HG03354 (cell line): ENCODE measurements around the gene ARHGEF39.

Experiments used
- ATAC-seq: cut with Tn5 transposase; IDR thresholded peaks from one replicate; pipeline ENCODE4 v1.9.1; 2021; ENCODE audit warnings: mild to moderate bottlenecking; ENCODE audit not compliant: unreplicated experiment, poor library complexity, severe bottlenecking

Gene ARHGEF39

DNA sequence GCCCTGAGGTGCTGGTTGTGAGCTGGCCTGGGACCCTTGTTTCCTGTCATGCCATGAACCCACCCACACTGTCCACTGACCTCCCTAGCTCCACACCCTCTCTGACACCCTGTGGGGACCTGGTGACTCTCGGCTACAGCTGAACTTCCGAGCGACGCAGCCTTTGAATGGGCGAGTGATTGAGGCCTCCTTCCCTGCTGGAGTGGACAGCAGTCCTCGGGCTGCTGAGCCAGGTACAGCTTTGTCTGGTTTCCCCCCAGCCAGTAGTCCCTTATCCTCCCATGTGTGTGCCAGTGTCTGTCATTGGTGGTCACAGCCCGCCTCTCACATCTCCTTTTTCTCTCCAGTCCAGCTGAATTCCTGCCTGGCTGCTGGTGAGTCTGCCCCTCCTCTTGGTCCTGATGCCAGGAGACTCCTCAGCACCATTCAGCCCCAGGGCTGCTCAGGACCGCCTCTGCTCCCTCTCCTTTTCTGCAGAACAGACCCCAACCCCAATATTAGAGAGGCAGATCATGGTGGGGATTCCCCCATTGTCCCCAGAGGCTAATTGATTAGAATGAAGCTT, 14.9 kb upstream of the ARHGEF39 start:
- ATAC-seq: no peak

- no peak for ATAC-seq
Measured at GRCh38 chr9:35679091-35679490, 14.1 kb upstream of the ARHGEF39 start.

GRCh38 chr9:35675732-35676392, 10.9 kb upstream of the ARHGEF39 start:
- no peak for ATAC-seq

DNA sequence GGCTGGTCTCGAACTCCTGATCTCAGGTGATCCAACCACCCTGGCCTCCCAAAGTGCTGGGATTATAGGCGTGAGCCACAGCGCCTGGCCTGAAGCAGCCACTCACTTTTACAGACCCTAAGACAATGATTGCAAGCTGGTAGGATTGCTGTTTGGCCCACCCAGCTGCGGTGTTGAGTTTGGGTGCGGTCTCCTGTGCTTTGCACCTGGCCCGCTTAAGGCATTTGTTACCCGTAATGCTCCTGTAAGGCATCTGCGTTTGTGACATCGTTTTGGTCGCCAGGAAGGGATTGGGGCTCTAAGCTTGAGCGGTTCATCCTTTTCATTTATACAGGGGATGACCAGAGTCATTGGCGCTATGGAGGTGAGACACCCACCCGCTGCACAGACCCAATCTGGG, 10.2 kb upstream of the ARHGEF39 start:
- ATAC-seq: no peak

- no peak for ATAC-seq
Measured at GRCh38 chr9:35674025-35674361, 9.0 kb upstream of the ARHGEF39 start.

DNA sequence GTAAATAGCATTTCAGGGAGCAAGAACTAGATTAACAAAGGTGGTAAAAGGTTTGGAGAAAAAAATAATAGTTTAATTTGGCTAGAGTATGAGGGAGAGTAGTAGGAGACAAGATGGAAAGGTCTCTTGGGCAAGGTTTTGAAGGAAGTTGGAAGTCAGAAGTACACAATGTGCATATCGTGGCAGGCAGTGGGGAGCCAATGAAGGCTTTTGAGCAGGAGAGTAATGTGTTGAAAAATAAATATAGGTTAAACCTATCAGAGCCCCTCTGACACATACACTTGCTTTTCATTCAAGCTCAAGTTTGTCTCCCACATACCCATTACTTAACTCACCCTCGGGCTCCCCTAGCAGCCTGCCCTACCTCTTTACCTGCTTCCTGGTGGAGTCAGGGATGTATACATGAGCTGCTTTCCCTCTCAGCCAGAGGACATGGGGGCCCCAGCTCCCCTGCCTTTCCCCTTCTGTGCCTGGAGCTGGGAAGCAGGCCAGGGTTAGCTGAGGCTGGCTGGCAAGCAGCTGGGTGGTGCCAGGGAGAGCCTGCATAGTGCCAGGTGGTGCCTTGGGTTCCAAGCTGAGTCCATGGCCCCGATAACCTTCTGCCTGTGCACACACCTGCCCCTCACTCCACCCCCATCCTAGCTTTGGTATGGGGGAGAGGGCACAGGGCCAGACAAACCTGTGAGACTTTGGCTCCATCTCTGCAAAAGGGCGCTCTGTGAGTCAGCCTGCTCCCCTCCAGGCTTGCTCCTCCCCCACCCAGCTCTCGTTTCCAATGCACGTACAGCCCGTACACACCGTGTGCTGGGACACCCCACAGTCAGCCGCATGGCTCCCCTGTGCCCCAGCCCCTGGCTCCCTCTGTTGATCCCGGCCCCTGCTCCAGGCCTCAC, 8.4 kb upstream of the ARHGEF39 start, which contains the start of gene CA9:
Gene CA9, plus strand, starts transcription at position 797 of the 893 bp plus-strand sequence. Its CDS starts 32 bp downstream, at position 829.
- ATAC-seq: no peak

DNA sequence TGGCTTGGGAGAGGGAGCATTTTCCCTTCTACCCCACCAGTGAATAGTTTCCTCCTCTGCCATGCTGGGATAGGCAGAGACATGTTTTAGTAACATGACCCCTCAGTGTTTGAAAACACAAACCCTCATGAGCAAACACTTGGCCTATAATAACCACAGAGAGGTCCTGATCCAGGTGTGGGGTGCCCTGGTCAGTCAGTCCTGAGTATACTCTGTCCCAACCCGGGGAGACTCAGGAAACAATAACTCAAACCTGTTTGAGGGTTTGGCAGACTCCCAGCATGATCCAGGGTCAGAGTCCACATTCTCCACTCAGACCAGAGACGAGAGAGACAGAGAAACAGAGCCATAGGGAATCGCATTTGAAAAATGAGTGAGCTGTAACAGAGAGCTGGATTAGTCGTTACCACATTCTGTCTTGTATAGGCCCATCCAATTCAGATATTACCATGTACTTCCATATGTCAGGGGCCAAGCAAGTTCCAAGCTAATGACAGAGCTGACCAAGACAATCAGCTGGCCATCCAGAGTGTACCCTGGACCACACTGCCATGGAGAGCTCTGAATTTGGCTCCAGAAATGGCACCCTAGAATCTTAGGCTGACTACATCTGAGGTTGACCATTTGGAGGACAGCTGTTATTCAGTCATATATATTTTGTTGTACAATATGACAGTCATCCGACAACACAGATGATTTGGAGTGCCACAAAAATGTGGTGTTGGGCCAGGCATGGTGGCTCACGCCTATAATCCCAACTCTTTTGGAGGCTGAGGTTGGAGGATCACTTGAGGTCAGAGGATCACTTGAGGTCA, 4.5 kb upstream of the ARHGEF39 start:
- no peak for ATAC-seq

DNA sequence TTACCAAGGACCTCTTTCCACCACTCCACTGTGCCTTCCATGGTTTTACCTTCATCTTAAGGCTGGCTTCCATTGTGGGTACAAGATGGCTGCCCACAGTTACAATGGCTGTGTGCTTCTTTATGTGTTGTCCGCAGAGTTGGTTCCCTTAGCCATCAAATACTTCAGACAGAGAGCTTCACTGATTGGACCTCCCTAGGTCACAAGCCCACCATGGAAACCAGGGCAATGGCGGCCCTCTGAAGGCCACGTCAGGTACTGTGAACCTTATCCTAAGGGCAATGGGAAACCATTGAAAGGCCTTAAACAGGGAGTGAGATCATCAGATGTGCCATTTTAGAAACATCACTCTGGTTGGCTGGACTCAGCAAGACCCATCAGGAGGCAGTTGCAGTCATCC, 2.9 kb upstream of the ARHGEF39 start:
- ATAC-seq: no peak

GRCh38 chr9:35666549-35666948, 1.6 kb upstream of the ARHGEF39 start:
- ATAC-seq: no peak

DNA sequence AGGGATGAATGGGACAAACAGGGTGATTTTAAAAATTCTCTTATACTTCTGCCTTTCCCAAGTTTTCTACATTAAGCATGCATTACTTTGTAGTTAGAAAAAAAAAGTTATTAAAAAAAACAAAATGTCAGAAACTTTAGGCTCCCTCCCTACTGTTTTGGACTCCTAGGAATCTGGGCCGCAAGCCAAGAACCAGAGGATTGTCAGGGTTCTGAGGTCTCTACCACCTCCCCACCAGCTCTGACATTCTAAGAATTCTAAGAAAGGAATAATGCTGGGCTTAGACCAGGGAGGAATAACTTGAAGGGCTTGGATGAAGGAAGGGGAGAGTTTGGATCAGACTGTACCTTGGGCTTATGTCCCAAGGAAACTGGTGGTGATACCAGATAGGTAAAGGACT, 1.1 kb upstream of the ARHGEF39 start:
- no peak for ATAC-seq

DNA sequence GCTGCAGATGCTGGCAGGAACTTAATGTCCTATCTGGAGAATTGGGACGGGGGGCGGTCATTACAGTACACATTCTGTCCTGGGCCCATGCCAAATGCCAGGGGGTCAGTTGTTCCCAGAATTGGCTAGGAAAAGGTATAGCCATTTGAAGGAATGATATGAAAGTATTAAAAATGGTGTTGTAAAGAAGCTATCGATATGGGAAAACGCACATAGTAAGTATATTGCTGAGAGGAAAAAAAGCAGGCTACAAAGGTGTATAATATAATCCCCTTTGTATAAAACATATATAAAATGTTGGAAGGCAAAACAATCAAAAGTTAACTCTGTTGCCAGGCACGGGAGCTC, 450 bp upstream of the ARHGEF39 start:
- ATAC-seq: no peak

DNA sequence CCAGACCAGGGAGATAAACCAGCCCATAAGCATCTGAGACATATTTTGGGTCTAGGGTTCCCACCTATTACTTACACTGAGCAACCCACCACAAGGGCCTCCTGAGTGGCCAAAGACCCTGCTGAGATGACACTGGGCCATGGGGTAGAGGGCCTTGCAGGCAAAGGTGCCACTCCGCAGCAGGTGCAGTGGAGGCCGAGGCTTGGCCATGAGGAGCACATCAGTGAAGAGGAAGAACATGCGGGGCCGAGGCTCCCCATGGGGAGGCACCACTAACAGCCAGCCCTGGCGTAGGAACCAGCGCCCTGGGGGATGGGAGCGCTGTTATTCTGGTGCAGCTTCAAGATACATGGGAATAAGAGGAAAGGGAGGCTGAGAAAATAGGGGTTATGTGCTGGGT, 2.6 kb downstream of the ARHGEF39 start:
- no peak for ATAC-seq

DNA sequence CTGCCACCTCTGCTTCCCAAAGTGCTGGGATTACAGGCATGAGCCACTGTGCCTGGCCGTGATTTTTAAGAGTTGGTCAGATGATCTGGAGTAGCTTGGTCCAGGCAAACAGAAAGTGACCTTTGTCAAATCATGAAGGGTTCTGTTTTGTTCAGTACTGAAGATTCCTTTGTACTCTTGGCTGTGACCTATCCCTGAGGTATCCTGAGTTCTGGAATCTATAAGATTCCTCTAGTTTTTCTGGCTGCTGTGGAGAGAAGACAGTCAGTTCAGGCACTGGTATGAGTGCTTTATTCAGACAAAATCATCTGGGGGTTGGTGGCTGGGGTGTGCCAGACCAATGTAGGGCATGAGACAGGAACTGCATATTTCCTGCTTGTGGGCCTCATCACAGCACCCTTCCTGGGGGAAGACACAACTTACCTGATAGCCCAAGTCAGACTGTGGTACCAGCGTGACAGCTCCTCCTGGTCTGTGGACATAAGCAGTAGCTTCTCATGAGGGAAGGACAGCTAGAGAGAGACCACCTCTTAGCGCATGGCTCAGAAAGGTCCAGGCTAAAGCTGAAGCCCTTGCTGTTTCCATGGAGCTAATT, 3.1 kb downstream of the ARHGEF39 start:
- ATAC-seq: no peak

DNA sequence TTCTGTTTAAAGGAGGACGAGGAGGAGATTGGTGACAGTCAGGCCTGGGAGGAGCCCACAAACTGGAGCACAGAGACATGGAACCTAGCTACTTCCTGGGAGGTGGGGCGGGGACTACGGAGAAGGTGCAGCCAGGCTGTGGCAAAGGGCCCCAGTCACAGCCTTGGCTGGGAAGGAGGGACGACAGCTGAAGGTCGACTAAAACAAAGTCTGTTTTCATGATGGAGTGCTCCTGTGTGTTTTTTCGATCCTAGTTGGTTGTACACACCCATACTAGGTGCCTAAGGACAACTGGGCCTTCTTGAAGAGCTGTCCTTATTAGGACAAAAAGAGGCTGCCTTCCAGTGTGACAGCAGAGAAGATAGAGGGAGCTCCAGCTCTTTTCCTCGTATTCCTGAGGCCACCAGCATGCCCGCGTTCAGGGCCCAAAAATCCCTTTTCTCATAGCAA, 4.0 kb downstream of the ARHGEF39 start:
- no peak for ATAC-seq

DNA sequence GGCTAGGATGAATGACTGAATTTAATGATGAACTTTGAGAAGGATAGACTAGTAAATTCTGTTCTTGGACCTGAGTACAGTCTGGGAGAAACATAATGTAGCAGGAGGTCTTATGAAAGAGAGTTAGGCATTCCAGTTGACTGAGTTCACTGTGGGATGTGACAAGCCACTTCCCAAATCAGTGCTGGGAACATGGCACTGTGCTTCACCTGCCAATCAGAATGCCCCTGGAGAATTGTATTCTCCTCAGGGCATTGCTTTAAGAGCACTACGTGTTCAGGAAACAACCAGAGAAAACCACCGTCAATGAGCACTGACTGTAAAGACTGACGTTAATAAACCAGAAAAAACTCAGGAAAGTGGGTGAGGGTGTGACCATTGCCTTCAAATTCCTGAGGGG, 5.7 kb downstream of the ARHGEF39 start:
- ATAC-seq: no peak

- ATAC-seq: peak; percentile 2
Measured at GRCh38 chr9:35658968-35659220, 6.1 kb downstream of the ARHGEF39 start.

DNA sequence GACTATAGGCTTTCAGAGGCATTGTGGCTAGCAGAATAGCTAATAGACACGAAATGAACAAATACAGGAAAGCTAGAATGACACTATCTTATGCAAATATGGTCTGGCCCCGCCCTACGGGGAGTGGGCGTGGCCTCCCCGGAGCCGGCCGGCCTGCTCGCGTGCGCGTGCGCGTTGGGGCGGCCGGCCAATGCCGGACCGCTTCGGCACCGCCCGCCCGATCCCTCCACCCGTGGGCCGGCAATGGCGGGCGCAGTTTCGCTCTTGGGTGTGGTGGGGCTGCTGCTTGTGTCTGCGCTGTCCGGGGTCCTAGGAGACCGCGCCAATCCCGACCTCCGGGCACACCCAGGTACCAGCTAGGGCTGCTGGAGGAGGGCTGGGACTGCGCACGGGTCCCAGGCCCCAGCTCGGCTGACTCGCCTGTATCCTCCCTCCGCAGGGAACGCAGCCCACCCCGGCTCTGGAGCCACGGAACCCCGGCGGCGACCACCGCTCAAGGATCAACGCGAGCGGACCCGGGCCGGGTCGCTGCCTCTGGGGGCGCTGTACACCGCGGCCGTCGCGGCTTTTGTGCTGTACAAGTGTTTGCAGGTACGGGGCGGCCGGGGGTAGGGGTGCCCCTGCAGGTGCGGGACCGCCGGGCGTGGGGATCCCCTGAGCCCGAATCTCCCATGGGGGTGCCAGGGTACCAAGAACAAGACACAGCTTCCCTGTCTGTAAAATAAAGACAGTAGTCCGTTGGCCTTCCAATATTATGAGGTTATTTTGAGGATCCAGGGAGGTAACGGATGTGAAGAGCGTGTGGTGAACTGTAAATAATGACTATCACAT, 6.6 kb downstream of the ARHGEF39 start, which contains the start of gene CCDC107:
Gene CCDC107, plus strand, starts transcription at position 156 of the 831 bp plus-strand sequence. Its CDS starts 88 bp downstream, at position 244.
- ATAC-seq: peak; percentile 72

DNA sequence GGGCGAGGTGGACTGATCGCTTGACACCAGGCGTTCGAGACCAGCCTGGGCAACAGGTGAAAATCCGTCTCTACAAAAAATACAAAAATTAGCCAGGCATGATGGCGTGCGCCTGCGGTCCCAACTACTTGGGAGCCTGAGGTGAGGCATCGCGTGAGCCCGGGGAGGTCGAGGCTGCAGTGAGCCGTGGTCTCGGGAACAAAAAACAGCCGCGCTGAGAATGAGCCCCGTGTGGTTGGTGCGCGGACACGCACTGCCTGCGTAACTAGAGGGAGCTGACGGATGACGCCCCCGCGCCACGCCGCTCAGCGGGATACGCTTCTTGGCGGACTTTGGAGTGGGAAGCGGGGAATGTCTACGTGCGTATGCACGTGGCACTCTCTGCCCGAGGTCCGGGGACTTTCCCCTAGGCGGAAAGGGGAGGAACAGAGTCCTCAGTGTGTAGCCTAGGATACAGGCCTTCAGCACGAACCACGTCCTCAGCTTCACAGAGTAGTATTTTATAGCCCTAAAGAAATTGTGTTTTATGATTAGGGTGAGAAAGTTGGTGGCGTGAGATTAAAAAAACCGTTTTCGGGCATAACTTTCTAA, 7.4 kb downstream of the ARHGEF39 start, which contains the start of gene RMRP:
Gene RMRP, minus strand, starts transcription at position 474 of the 591 bp plus-strand sequence.
- peak; percentile 86 for ATAC-seq
